Globus pallidus (tissue), 1 donor: ENCODE results near the gene RFX6.

ENCODE experiments used
- DNase-seq: peaks from one replicate; pipeline ENCODE4 v3.0.0-alpha.2; 2015; ENCODE audit warnings: low spot score

The RFX6 gene

GRCh38 chr6:116971959-116972358 is 94.9 kb downstream of the RFX6 start:
- peak; percentile 35 for DNase-seq

GRCh38 chr6:116973976-116974375 is 96.9 kb downstream of the RFX6 start:
- no peak for DNase-seq

- no peak for DNase-seq
Observed at GRCh38 chr6:116974526-116975316, 97.7 kb downstream of the RFX6 start.

- no peak for DNase-seq
Observed at GRCh38 chr6:116975600-116975999, 98.6 kb downstream of the RFX6 start.

- no peak for DNase-seq
Observed at GRCh38 chr6:116979560-116979959, 102.5 kb downstream of the RFX6 start.
